GM12878 (cell line): ENCODE results near the gene AADAT. TPM values are rescaled to one million over a fixed set of nuclear protein-coding genes. Genes with fewer than 3 reads are reported as not detected.
A peak's percentile ranks its signal among the peaks of the same experiment; 100 is the strongest.
"Not testable (repeated sequence)": the region's sequence is repeated elsewhere in the genome, so short reads cannot be mapped to it uniquely, and the experiment has no call there.

Experiments used
- ATAC-seq: fragments of 200-7000 bp; cut with Tn5 transposase; 3 replicates; pipeline ENCODE4 v1.9.1; 2020; ENCODE audit warnings: mild to moderate bottlenecking, moderate library complexity
- BruUV-seq: library from RNA; stranded (reverse); fragments of 400-500 nt; replicated peaks from 2 replicates; lab custom pipeline; 2021; lab: Mats Ljungman, UMichigan
- CTCF ChIA-PET: fragments of 300-600 bp; sonication (Branson Sonifier 250); formaldehyde crosslinking; extraction: SDS; loops from one replicate; lab custom pipeline; 2021; ENCODE audit warnings: inconsistent platforms; lab: Yijun Ruan, JAX
- POLR2A ChIA-PET: fragments of 350-600 bp; formaldehyde crosslinking; extraction: SDS; loops from one replicate; lab custom pipeline; 2021; ENCODE audit warnings: inconsistent platforms; lab: Charles Lee
- RAD21 ChIA-PET: fragments of 300-600 bp; sonication (Branson Sonifier 250); formaldehyde crosslinking; loops from one replicate; lab custom pipeline; 2023; ENCODE audit warnings: antibody characterized with exemption; ENCODE audit not compliant: unreplicated experiment; lab: Charles Lee
- SMC1A ChIA-PET: fragments of 300-600 bp; sonication (Branson Sonifier 250); formaldehyde crosslinking; loops from one replicate; lab custom pipeline; 2023; ENCODE audit not compliant: unreplicated experiment, uncharacterized antibody; lab: Charles Lee
- DNase-seq: peaks from one replicate; pipeline ENCODE4 v3.0.0-alpha.2; 2011; ENCODE audit warnings: low read depth, low spot score
- FAIRE-seq: peaks from 3 replicates; lab custom pipeline; 2011; peaks lifted over from hg19 to GRCh38; lab: Jason Lieb, UNC
- H2AFZ ChIP-seq: 2 replicates; pipeline ENCODE4 v1.6.0; 2011; ENCODE audit warnings: low read depth, low read length, control low read depth; ENCODE audit not compliant: control insufficient read depth
- H3K27ac ChIP-seq: 2 replicates; pipeline ENCODE4 v1.5.1; 2011; ENCODE audit warnings: control low read depth; ENCODE audit not compliant: control insufficient read depth, insufficient read depth
- H3K27me3 ChIP-seq, 2 experiments: replicated peaks in 1 of 2; 2 replicates each; pipeline versions ENCODE4 v1.6.0 to v1.6.1; 2011; ENCODE audit warnings: low read length in 1 of 2; ENCODE audit not compliant: control insufficient read depth in 2 of 2, insufficient read depth in 2 of 2
- H3K36me3 ChIP-seq, 2 experiments: 2 replicates each; pipeline ENCODE4 v1.5.1; 2011; ENCODE audit warnings: low read length in 1 of 2; ENCODE audit not compliant: control insufficient read depth in 2 of 2, insufficient read depth in 2 of 2
- H3K4me1 ChIP-seq: 2 replicates; pipeline ENCODE4 v1.6.1; 2011; ENCODE audit warnings: mild to moderate bottlenecking, low read length, moderate library complexity, mixed read lengths; ENCODE audit not compliant: control insufficient read depth, insufficient read depth
- H3K4me2 ChIP-seq: 2 replicates; pipeline ENCODE4 v1.6.0; 2011; ENCODE audit warnings: control low read depth; ENCODE audit not compliant: control insufficient read depth, insufficient read depth
- H3K4me3 ChIP-seq: fragments of 200-600 bp; sonication (generic); 2 replicates; pipeline ENCODE4 v1.5.1; 2016
- H3K79me2 ChIP-seq: 2 replicates; pipeline ENCODE4 v1.6.0; 2011; ENCODE audit warnings: low read length; ENCODE audit not compliant: control insufficient read depth, insufficient read depth
- H3K9ac ChIP-seq: 2 replicates; pipeline ENCODE4 v1.8.0; 2011; ENCODE audit warnings: low read length, control low read depth, mixed read lengths; ENCODE audit not compliant: control insufficient read depth, insufficient read depth
- H3K9me3 ChIP-seq: replicated peaks from 3 replicates; pipeline ENCODE4 v1.5.1; 2011; ENCODE audit warnings: mild to moderate bottlenecking, low read length; ENCODE audit not compliant: control insufficient read depth, insufficient read depth
- H4K20me1 ChIP-seq: 2 replicates; pipeline ENCODE4 v1.6.0; 2011; ENCODE audit not compliant: control insufficient read depth, insufficient read depth
- MLLT1 ChIP-seq: fragments of 450-650 bp; IDR thresholded peaks from 2 replicates; pipeline ENCODE4 v1.6.1; 2016; ENCODE audit warnings: mild to moderate bottlenecking
- RAD21 ChIP-seq: IDR thresholded peaks from 2 replicates; pipeline ENCODE4 v1.6.1; 2011; ENCODE audit warnings: mild to moderate bottlenecking, low read depth, low read length, moderate library complexity; ENCODE audit not compliant: insufficient read depth
- SMAD1 ChIP-seq: fragments of 450-650 bp; IDR thresholded peaks from 2 replicates; pipeline ENCODE4 v1.6.1; 2018; ENCODE audit warnings: mild to moderate bottlenecking, low read depth; ENCODE audit not compliant: partially characterized antibody
- SMC3 ChIP-seq: IDR thresholded peaks from 2 replicates; pipeline ENCODE4 v1.6.1; 2011; ENCODE audit warnings: low read length, improper control_type of control experiment, borderline replicate concordance
- ZNF622 ChIP-seq: fragments of 450-650 bp; IDR thresholded peaks from 2 replicates; pipeline ENCODE4 v1.6.1; 2017; ENCODE audit warnings: mild to moderate bottlenecking, inconsistent platforms
- WGBS: methylation state at CpG from one replicate; pipeline ENCODE4 v1.1.6; 2016; ENCODE audit warnings: low lambda C conversion rate; ENCODE audit not compliant: insufficient replicate concordance, insufficient coverage; ENCODE audit errors: missing lambda C conversion rate; 5-methylcytosine and 5-hydroxymethylcytosine counted together
- in situ Hi-C: fragments of 300-500 bp; cut with MboI; formaldehyde crosslinking; loops from 9 replicates; pipeline ENCODE4 v1.14.3; 2018; ENCODE audit warnings: mixed read lengths
- intact Hi-C: fragments of 100-400 bp; cut with micrococcal nuclease; formaldehyde crosslinking; loops from one replicate; pipeline ENCODE4 v1.14.2; 2022; ENCODE audit not compliant: unreplicated experiment
- polyA plus RNA-seq, 11 experiments: library from polyadenylated mRNA; depleted of rRNA in 4 of 11; unstranded in 6 of 11; stranded (reverse) in 5 of 11; fragments of >200 nt; fragmentation: Nextera tagmentation in 4 of 11; fragmentation: Illumina TruSeq in 1 of 11; extraction: Ambion mirVana in 4 of 11; extraction: Trizol in 1 of 11; gene quantifications; 1 replicate in 1 of 11; 2 replicates in 10 of 11; pipeline versions ENCODE4 v1.2.1 to v1.2.3, GENCODE V29; 2011 to 2016; ENCODE audit warnings: inconsistent platforms in 2 of 11, missing spikeins in 2 of 11, low read depth in 1 of 11
- total RNA-seq, 4 experiments: library from RNA; depleted of rRNA in 3 of 4; stranded (reverse); fragments of >200 nt in 3 of 4; fragmentation: Illumina TruSeq in 1 of 4; extraction: Trizol in 1 of 4; gene quantifications; 2 replicates each; pipeline versions ENCODE4 v1.2.1 to v1.2.3, GENCODE V29; 2013 to 2021

The AADAT gene
- total and polyA plus RNA-seq, 10 of the 15 experiments (the other 5 are each of a cell fraction or from before 2014, with no cell fraction given), result not detected

- TF ChIP-seq MLLT1, result no peak
- TF ChIP-seq SMAD1, result no peak
- peak; percentile 79; the same call in 1 of the 2 replicates for TF ChIP-seq SMC3
- TF ChIP-seq RAD21, result peak; percentile 88
- TF ChIP-seq ZNF622, result no peak
Observed at GRCh38 chr4:170047771-170048354, 41.9 kb downstream of the AADAT start (continued).

- H3K9ac ChIP-seq, H3K9me3 ChIP-seq, H3K4me1 ChIP-seq, FAIRE-seq, H3K27ac ChIP-seq, H4K20me1 ChIP-seq, H3K4me2 ChIP-seq, RAD21 ChIA-PET, H3K79me2 ChIP-seq, DNase-seq, H3K4me3 ChIP-seq, H3K36me3 ChIP-seq, BruUV-seq, ATAC-seq, POLR2A ChIA-PET, H2AFZ ChIP-seq, H3K27me3 ChIP-seq: not testable (repeated sequence)
- in situ Hi-C loops, result loop anchor here (10.0 kb wide), 1 partner anchor 1121 kb away; no protein-coding TSS in a partner anchor
- intact Hi-C loops, result loop anchor here (2.0 kb wide), 1 partner anchor 433 kb away; the partner anchor contains the start of gene NEK1
- ChIA-PET SMC1A (interaction anchor here (3.2 kb wide), 1 partner anchor 236 kb away, joined by 15 read pairs; no protein-coding TSS in a partner anchor), CTCF (interaction anchor here (4.7 kb wide), 1 partner anchor 236 kb away, joined by 24 read pairs; no protein-coding TSS in a partner anchor)
- WGBS, result 92% methylated on average over 20 of the region's 24 CpGs
Observed at GRCh38 chr4:170046156-170046555, 43.6 kb downstream of the AADAT start.
